ENCODE data around the gene SYT2. TPM values are rescaled to one million over a fixed set of nuclear protein-coding genes. Genes with fewer than 3 reads are reported as not detected.
"Not testable (repeated sequence)": the region's sequence is repeated elsewhere in the genome, so short reads cannot be mapped to it uniquely, and the experiment has no call there.

Gene SYT2
- total RNA-seq, 4 donors from 2014 or later: under 0.01 to 0.38 TPM; not detected in 2

- Histone ChIP-seq H3K4me1 (peaks cover 0 to 8% of the 10 kb centered on the region in 2 donors), H3K9me3 (no peaks in the 10 kb centered on the region), H3K36me3 (no peaks in the 10 kb centered on the region), H3K4me3 (replicated peaks in 1 of 3) (no peak overlapping the region), H3K27ac (no peak overlapping the region), H3K27me3 (no peaks in the 10 kb centered on the region)
- intact Hi-C loops (cut with DNase I): no loop called here
- no peak for DNase-seq
- WGBS, 2 donors: 90 to 91% methylated on average over 13 of the region's 13 CpGs
- TF ChIP-seq CTCF (IDR thresholded peaks at IDR 0.05) (no peak), POLR2A (IDR thresholded peaks at IDR 0.05) (no peak)
Measured at GRCh38 chr1:202616355-202616915, 93.8 kb downstream of the SYT2 start.

GRCh38 chr1:202615501-202616354 is 94.5 kb downstream of the SYT2 start:
- Histone ChIP-seq H3K27me3 (no peaks in the 10 kb centered on the region), H3K4me1 (peaks cover 0 to 8% of the 10 kb centered on the region in 2 donors), H3K9me3 (no peaks in the 10 kb centered on the region), H3K36me3 (no peaks in the 10 kb centered on the region), H3K4me3 (replicated peaks in 1 of 3) (no peak overlapping the region), H3K27ac (no peak overlapping the region)
- 51 to 56% methylated on average over 11 of the region's 11 CpGs for WGBS, 2 donors
- DNase-seq: no peak
- intact Hi-C loops (cut with DNase I): no loop called here
- TF ChIP-seq CTCF (IDR thresholded peaks at IDR 0.05): no peak
- TF ChIP-seq POLR2A (IDR thresholded peaks at IDR 0.05): no peak

- H3K9me3 ChIP-seq; H3K4me3 ChIP-seq (replicated peaks in 1 of 3); H3K36me3 ChIP-seq; H3K27me3 ChIP-seq; DNase-seq; H3K4me1 ChIP-seq; H3K27ac ChIP-seq; intact Hi-C loops (cut with DNase I): not testable (repeated sequence)
- WGBS, 2 donors: 57 to 86% methylated on average over 1 of the region's 1 CpG
Measured at GRCh38 chr1:202615208-202615500, 95.1 kb downstream of the SYT2 start.

- H3K4me1 ChIP-seq; H3K4me3 ChIP-seq (replicated peaks in 1 of 3); H3K27me3 ChIP-seq; H3K27ac ChIP-seq; intact Hi-C loops (cut with DNase I); H3K36me3 ChIP-seq; H3K9me3 ChIP-seq; DNase-seq: not testable (repeated sequence)
- WGBS, 2 donors: 87 to 89% methylated on average over 11 of the region's 11 CpGs
Measured at GRCh38 chr1:202614363-202615207, 95.7 kb downstream of the SYT2 start.

- Histone ChIP-seq H3K4me3 (replicated peaks in 1 of 3) (no peak overlapping the region), H3K27ac (no peak overlapping the region), H3K4me1 (peaks cover 0 to 8% of the 10 kb centered on the region in 2 donors), H3K36me3 (no peaks in the 10 kb centered on the region), H3K27me3 (no peaks in the 10 kb centered on the region), H3K9me3 (no peaks in the 10 kb centered on the region)
- intact Hi-C loops (cut with DNase I): no loop called here
- no peak for DNase-seq
- 88 to 96% methylated on average over 4 of the region's 4 CpGs for WGBS, 2 donors
- no peak for TF ChIP-seq CTCF (IDR thresholded peaks at IDR 0.05)
Measured at GRCh38 chr1:202613571-202613970, 96.7 kb downstream of the SYT2 start.

- H3K36me3 ChIP-seq; H3K27ac ChIP-seq; DNase-seq; intact Hi-C loops (cut with DNase I); H3K9me3 ChIP-seq; H3K27me3 ChIP-seq; H3K4me3 ChIP-seq (replicated peaks in 1 of 3); H3K4me1 ChIP-seq: not testable (repeated sequence)
- 97 to 98% methylated on average over 3 of the region's 3 CpGs for WGBS, 2 donors
Measured at GRCh38 chr1:202612036-202612435, 98.2 kb downstream of the SYT2 start.

All from thyroid gland (tissue), 4 donors.